MCF 10A (cell line): ENCODE measurements around the gene MEX3B. TPM values are rescaled to one million over a fixed set of nuclear protein-coding genes. Genes with fewer than 3 reads are reported as not detected.

Experiments
- BruUV-seq: library from RNA; stranded (reverse); fragments of 400-500 nt; replicated peaks from 2 replicates; lab custom pipeline; 2021; lab: Mats Ljungman, UMichigan
- CTCF ChIA-PET: fragments of 300-600 bp; sonication (Branson Sonifier 250); formaldehyde crosslinking; extraction: SDS; loops from one replicate; lab custom pipeline; 2021; ENCODE audit warnings: antibody characterized with exemption, inconsistent platforms; lab: Yijun Ruan, JAX
- POLR2A ChIA-PET: fragments of 300-600, 350-650 bp; sonication (Branson Sonifier 250); formaldehyde crosslinking; extraction: SDS; loops from one replicate; lab custom pipeline; 2020; ENCODE audit warnings: antibody characterized with exemption, inconsistent platforms; lab: Yijun Ruan, JAX
- DNase-seq: peaks from one replicate; pipeline ENCODE4 v3.0.0-alpha.2; 2018; ENCODE audit not compliant: unreplicated experiment
- H3K27ac Mint-ChIP-seq: one replicate; pipeline ENCODE4 v1.8.0; 2022; ENCODE audit warnings: mild to moderate bottlenecking, low read depth, mixed read lengths; ENCODE audit not compliant: unreplicated experiment
- H3K27me3 Mint-ChIP-seq: one replicate; pipeline ENCODE4 v1.8.0; 2022; ENCODE audit warnings: mixed read lengths; ENCODE audit not compliant: insufficient read depth, unreplicated experiment
- H3K36me3 Mint-ChIP-seq: one replicate; pipeline ENCODE4 v1.8.0; 2022; ENCODE audit warnings: mild to moderate bottlenecking, moderate library complexity, mixed read lengths; ENCODE audit not compliant: insufficient read depth, unreplicated experiment
- H3K4me1 Mint-ChIP-seq: one replicate; pipeline ENCODE4 v1.8.0; 2022; ENCODE audit warnings: mixed read lengths; ENCODE audit not compliant: insufficient read depth, unreplicated experiment
- H3K4me3 Mint-ChIP-seq: one replicate; pipeline ENCODE4 v1.8.0; 2022; ENCODE audit warnings: mild to moderate bottlenecking, moderate library complexity, mixed read lengths; ENCODE audit not compliant: unreplicated experiment
- H3K9me3 Mint-ChIP-seq: one replicate; pipeline ENCODE4 v1.8.0; 2022; ENCODE audit warnings: mixed read lengths; ENCODE audit not compliant: unreplicated experiment
- CTCF ChIP-seq: fragments of 200-600 bp; IDR thresholded peaks from one replicate; pipeline ENCODE4 v1.8.0; 2022; ENCODE audit warnings: antibody characterized with exemption, mild to moderate bottlenecking; ENCODE audit not compliant: unreplicated experiment
- intact Hi-C: fragments of 100-400 bp; cut with micrococcal nuclease; formaldehyde crosslinking; loops from 2 replicates; pipeline ENCODE4 v1.14.1; 2022
- total RNA-seq: library from RNA; stranded (reverse); gene quantifications from 2 replicates; pipeline ENCODE4 v1.2.3, GENCODE V29; 2022

MEX3B gene
- total RNA-seq, 1 experiment from 2014 or later, result 4.6 TPM

- POLR2A ChIA-PET, result no interaction called here
- no TSS peak for BruUV-seq
- H3K27ac Mint-ChIP-seq, result no peak overlapping the region
These were observed 35.0 kb upstream of the MEX3B start for GRCh38 chr15:82080774-82081173.

GRCh38 chr15:82079736-82080135, 33.9 kb upstream of the MEX3B start:
- no peak overlapping the region for H3K27ac Mint-ChIP-seq
- TF ChIP-seq CTCF, result no peak
- DNase-seq, result no peak
- ChIA-PET POLR2A (no interaction called here), CTCF (interaction anchor here (0.6 kb wide), 1 partner anchor 76 kb away, joined by 4 read pairs; no protein-coding TSS in a partner anchor)
- peaks cover 5% of the 10 kb centered on the region for H3K4me1 Mint-ChIP-seq
- no peaks in the 10 kb centered on the region for H3K27me3 Mint-ChIP-seq
- peaks cover 6% of the 10 kb centered on the region for H3K36me3 Mint-ChIP-seq
- H3K4me3 Mint-ChIP-seq, result no peak overlapping the region
- BruUV-seq, result no TSS peak
- H3K9me3 Mint-ChIP-seq, result no peaks in the 10 kb centered on the region
- intact Hi-C loops, result no loop called here

More at GRCh38 chr15:82080774-82081173, 35.0 kb upstream of the MEX3B start:
- TF ChIP-seq CTCF, result no peak
- DNase-seq, result no peak
- intact Hi-C loops, result no loop called here
- Mint-ChIP-seq H3K4me3 (no peak overlapping the region), H3K4me1 (peaks cover 5% of the 10 kb centered on the region), H3K27me3 (no peaks in the 10 kb centered on the region), H3K36me3 (peaks cover 6% of the 10 kb centered on the region), H3K9me3 (no peaks in the 10 kb centered on the region)
- CTCF ChIA-PET, result interaction anchor here (0.6 kb wide), 1 partner anchor 71 kb away, joined by 3 read pairs; no protein-coding TSS in a partner anchor

- no TSS peak for BruUV-seq
- intact Hi-C loops, result no loop called here
- ChIA-PET CTCF (interaction anchor here (0.6 kb wide), 4 partner anchors 20 to 808 kb away, joined by 3 to 5 read pairs (median 3); no protein-coding TSS in a partner anchor), POLR2A (no interaction called here)
- Mint-ChIP-seq H3K4me3 (no peak overlapping the region), H3K27me3 (no peaks in the 10 kb centered on the region), H3K4me1 (no peaks in the 10 kb centered on the region), H3K9me3 (no peaks in the 10 kb centered on the region), H3K36me3 (no peaks in the 10 kb centered on the region), H3K27ac (no peak overlapping the region)
- DNase-seq, result no peak
- no peak for TF ChIP-seq CTCF
These were observed 28.8 kb upstream of the MEX3B start for GRCh38 chr15:82074610-82075009.

- ChIA-PET CTCF (interaction anchor here (0.6 to 1.5 kb wide), 4 partner anchors 9 to 526 kb away, joined by 3 to 4 read pairs (median 3); no protein-coding TSS in a partner anchor), POLR2A (interaction anchor here (0.7 to 1.3 kb wide), 2 partner anchors 10 to 11 kb away, joined by 4 read pairs; no protein-coding TSS in a partner anchor)
- no TSS peak for BruUV-seq
- intact Hi-C loops, result no loop called here
- Mint-ChIP-seq H3K4me3 (no peak overlapping the region), H3K9me3 (no peaks in the 10 kb centered on the region), H3K27me3 (no peaks in the 10 kb centered on the region), H3K27ac (no peak overlapping the region), H3K36me3 (no peaks in the 10 kb centered on the region), H3K4me1 (no peaks in the 10 kb centered on the region)
- TF ChIP-seq CTCF, result no peak
- DNase-seq, result no peak
These were observed 27.2 kb upstream of the MEX3B start for GRCh38 chr15:82072926-82073537.
